Parathyroid adenoma (tissue), 2 donors: ENCODE data around the gene ACTRT3.
A peak's percentile ranks its signal among the peaks of the same experiment; 100 is the strongest.

Experiments used
- H2AFZ ChIP-seq: fragments of 300-600 bp; sonication (generic); one replicate; pipeline ENCODE4 v1.7.0; 2017; ENCODE audit warnings: antibody characterized with exemption, mild to moderate bottlenecking
- H3K27ac ChIP-seq: fragments of 300-600 bp; sonication (generic); one replicate; pipeline ENCODE4 v1.7.0; 2017
- H3K27me3 ChIP-seq: fragments of 300-600 bp; sonication (generic); one replicate; pipeline ENCODE4 v1.7.0; 2017; ENCODE audit warnings: low read length; ENCODE audit not compliant: control insufficient read depth, insufficient read depth
- H3K36me3 ChIP-seq: fragments of 300-600 bp; sonication (generic); one replicate; pipeline ENCODE4 v1.7.0; 2017; ENCODE audit warnings: low read length; ENCODE audit not compliant: control insufficient read depth, insufficient read depth
- H3K4me1 ChIP-seq: fragments of 300-600 bp; sonication (generic); one replicate; pipeline ENCODE4 v1.7.0; 2017; ENCODE audit warnings: control low read depth
- H3K4me2 ChIP-seq: fragments of 300-600 bp; sonication (generic); one replicate; pipeline ENCODE4 v1.7.0; 2017; ENCODE audit warnings: low read length
- H3K4me3 ChIP-seq: fragments of 300-600 bp; sonication (generic); one replicate; pipeline ENCODE4 v1.7.0; 2017; ENCODE audit warnings: low read depth, low read length
- H3K79me2 ChIP-seq: fragments of 300-600 bp; sonication (generic); one replicate; pipeline ENCODE4 v1.7.0; 2017; ENCODE audit warnings: control low read depth
- H3K9ac ChIP-seq: fragments of 300-600 bp; sonication (generic); one replicate; pipeline ENCODE4 v1.7.0; 2017; ENCODE audit warnings: mild to moderate bottlenecking
- H3K9me3 ChIP-seq: fragments of 300-600 bp; sonication (generic); one replicate; pipeline ENCODE4 v1.7.0; 2017; ENCODE audit warnings: low read length; ENCODE audit not compliant: control insufficient read depth
- TF ChIP-seq, protein P1 (sequence below): fragments of 300-600 bp; sonication (generic); IDR thresholded peaks from one replicate; pipeline ENCODE4 v1.7.0; 2017; ENCODE audit warnings: antibody characterized with exemption, mild to moderate bottlenecking
- donor health status: primary hyperparathyroidism.

ACTRT3 gene

DNA sequence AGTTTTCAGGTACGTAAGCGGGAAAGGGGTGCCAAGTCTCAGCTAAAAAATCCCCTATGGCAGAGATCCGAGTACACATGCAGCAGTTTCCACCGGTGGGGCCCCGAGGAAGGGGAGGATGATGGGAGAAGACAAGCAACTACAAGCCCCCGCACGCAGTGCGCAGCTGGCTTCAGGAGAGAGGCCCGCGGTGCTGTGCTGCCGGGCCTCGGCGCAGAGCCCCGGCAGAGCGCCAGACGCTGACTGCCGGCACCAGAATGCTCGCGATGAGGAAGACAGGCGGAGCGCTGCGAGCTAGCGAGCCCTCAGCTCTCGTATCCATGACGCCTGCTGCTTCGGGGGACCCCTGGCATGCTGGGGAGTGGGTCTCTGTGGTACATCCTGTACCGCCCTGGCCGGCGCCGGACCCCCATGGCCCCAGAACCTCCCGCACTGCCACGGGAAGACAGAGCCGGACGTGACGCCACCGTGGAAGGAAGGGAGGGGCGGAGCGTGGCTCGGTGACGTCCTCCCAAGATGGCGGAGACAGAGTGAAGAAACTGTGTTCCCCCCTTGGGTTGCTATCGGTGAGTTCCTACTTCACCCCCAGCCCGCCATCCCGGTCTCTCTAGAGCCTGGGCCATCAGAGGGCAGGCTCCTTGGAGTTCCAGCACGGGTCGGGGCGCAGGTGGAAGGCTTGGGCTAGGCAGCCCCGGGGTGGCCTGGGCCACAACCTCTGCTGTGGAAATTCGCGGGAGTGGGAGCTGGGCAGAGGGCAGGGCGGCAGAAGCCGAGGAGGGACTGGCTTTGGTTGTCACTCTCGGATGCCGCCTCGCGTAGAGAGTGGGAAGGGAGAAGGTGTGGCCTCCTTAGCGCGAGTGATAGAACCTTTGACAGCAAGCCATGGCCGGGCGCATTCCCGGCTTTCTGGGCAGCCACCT lies 3.8 kb upstream of the ACTRT3 start, which contains the start of gene MYNN:
TSS of gene MYNN (plus strand) at position 500 of the 920 bp plus-strand sequence. CDS start 900 bp downstream, outside the sequence.
- Histone ChIP-seq H3K4me1 (peaks cover 6% of the 10 kb centered on the region), H3K9me3 (no peaks in the 10 kb centered on the region), H2AFZ (peak within 1 kb of the TSS; percentile 100), H3K27me3 (no peaks in the 10 kb centered on the region), H3K9ac (peak within 1 kb of the TSS; percentile 96), H3K27ac (peak within 1 kb of the TSS; percentile 99), H3K4me3 (peak within 1 kb of the TSS; percentile 93), H3K36me3 (no peaks in the 10 kb centered on the region), H3K4me2 (peak within 1 kb of the TSS; percentile 84), H3K79me2 (peaks cover 9% of the 10 kb centered on the region)
- TF ChIP-seq, protein P1, sequence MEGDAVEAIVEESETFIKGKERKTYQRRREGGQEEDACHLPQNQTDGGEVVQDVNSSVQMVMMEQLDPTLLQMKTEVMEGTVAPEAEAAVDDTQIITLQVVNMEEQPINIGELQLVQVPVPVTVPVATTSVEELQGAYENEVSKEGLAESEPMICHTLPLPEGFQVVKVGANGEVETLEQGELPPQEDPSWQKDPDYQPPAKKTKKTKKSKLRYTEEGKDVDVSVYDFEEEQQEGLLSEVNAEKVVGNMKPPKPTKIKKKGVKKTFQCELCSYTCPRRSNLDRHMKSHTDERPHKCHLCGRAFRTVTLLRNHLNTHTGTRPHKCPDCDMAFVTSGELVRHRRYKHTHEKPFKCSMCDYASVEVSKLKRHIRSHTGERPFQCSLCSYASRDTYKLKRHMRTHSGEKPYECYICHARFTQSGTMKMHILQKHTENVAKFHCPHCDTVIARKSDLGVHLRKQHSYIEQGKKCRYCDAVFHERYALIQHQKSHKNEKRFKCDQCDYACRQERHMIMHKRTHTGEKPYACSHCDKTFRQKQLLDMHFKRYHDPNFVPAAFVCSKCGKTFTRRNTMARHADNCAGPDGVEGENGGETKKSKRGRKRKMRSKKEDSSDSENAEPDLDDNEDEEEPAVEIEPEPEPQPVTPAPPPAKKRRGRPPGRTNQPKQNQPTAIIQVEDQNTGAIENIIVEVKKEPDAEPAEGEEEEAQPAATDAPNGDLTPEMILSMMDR: peak; percentile 21

GRCh38 chr3:169772305-169772896 lies 3.0 kb upstream of the ACTRT3 start:
- Histone ChIP-seq H3K79me2 (peaks cover 9% of the 10 kb centered on the region), H3K4me2 (peak overlapping the region; percentile 84), H3K4me1 (peaks cover 6% of the 10 kb centered on the region), H3K9ac (peak overlapping the region; percentile 96), H3K9me3 (no peaks in the 10 kb centered on the region), H3K27me3 (no peaks in the 10 kb centered on the region), H3K27ac (peak overlapping the region; percentile 99), H3K36me3 (no peaks in the 10 kb centered on the region), H2AFZ (peak overlapping the region; percentile 100), H3K4me3 (peak overlapping the region; percentile 93)
- TF ChIP-seq, protein P1: no peak

GRCh38 chr3:169771497-169772304 lies 2.3 kb upstream of the ACTRT3 start:
- Histone ChIP-seq H3K79me2 (peaks cover 9% of the 10 kb centered on the region), H3K4me1 (peaks cover 6% of the 10 kb centered on the region), H3K36me3 (no peaks in the 10 kb centered on the region), H2AFZ (peak overlapping the region; percentile 100), H3K9ac (no peak overlapping the region), H3K9me3 (no peaks in the 10 kb centered on the region), H3K4me2 (peak overlapping the region; percentile 84), H3K4me3 (peak overlapping the region; percentile 93), H3K27me3 (no peaks in the 10 kb centered on the region), H3K27ac (peak overlapping the region; percentile 99)
- TF ChIP-seq, protein P1: no peak

GRCh38 chr3:169764882-169765612 lies 4.3 kb downstream of the ACTRT3 start, which contains the start of gene TERC:
Gene TERC (minus strand): TSS chr3:169765060.
- peak within 1 kb of the TSS; percentile 55 for H3K4me3 ChIP-seq
- H3K79me2 ChIP-seq: no peaks in the 10 kb centered on the region
- H3K27me3 ChIP-seq: no peaks in the 10 kb centered on the region

More at GRCh38 chr3:169764882-169765612, 4.3 kb downstream of the ACTRT3 start, which contains the start of gene TERC:
- peak within 1 kb of the TSS; percentile 80 for H3K27ac ChIP-seq
- H3K4me2 ChIP-seq: peak within 1 kb of the TSS; percentile 18
- H3K36me3 ChIP-seq: no peaks in the 10 kb centered on the region
- peak within 1 kb of the TSS; percentile 71 for H2AFZ ChIP-seq
- TF ChIP-seq, protein P1: no peak
- no peaks in the 10 kb centered on the region for H3K4me1 ChIP-seq
- no peak within 1 kb of the TSS for H3K9ac ChIP-seq
- no peaks in the 10 kb centered on the region for H3K9me3 ChIP-seq
